HepG2 (cell line): ENCODE data around the gene SIDT1. TPM values are rescaled to one million over a fixed set of nuclear protein-coding genes. Genes with fewer than 3 reads are reported as not detected.
A peak's percentile ranks its signal among the peaks of the same experiment; 100 is the strongest.

Experiments used
- EP300 ChIP-seq, 3 experiments: sonication (generic) in 1 of 3; formaldehyde crosslinking in 1 of 3; IDR thresholded peaks; 2 replicates each; pipeline versions ENCODE4 v1.5.1 to v1.6.1; 2011 to 2020; ENCODE audit warnings: low read depth in 2 of 3, low read length in 2 of 3, borderline replicate concordance in 1 of 3, improper control_type of control experiment in 1 of 3, mild to moderate bottlenecking in 1 of 3, missing genetic modification reagents in 1 of 3, moderate library complexity in 1 of 3
- FOXJ3 ChIP-seq: sonication (generic); formaldehyde crosslinking; IDR thresholded peaks from 2 replicates; pipeline ENCODE4 v1.4.0; 2020; ENCODE audit warnings: missing genetic modification reagents, mild to moderate bottlenecking, borderline replicate concordance
- FOXK2 ChIP-seq: fragments of 450-650 bp; IDR thresholded peaks from 2 replicates; pipeline ENCODE4 v1.6.1; 2016
- KDM2A ChIP-seq: sonication (generic); formaldehyde crosslinking; IDR thresholded peaks from 2 replicates; pipeline ENCODE4 v1.4.0; 2020; ENCODE audit warnings: low read depth, missing genetic modification reagents, borderline replicate concordance
- MED1 ChIP-seq: sonication (generic); formaldehyde crosslinking; IDR thresholded peaks from 2 replicates; pipeline ENCODE4 v1.4.0; 2020; ENCODE audit warnings: missing genetic modification reagents
- MIXL1 ChIP-seq: IDR thresholded peaks from 2 replicates; pipeline ENCODE4 v1.6.1; 2016
- NCOR1 ChIP-seq: fragments of 200-600 bp; sonication (generic); IDR thresholded peaks from 2 replicates; pipeline ENCODE4 v1.7.0; 2017; ENCODE audit warnings: antibody characterized with exemption, low read length, borderline replicate concordance
- PITX1 ChIP-seq: sonication (generic); formaldehyde crosslinking; IDR thresholded peaks from 2 replicates; pipeline ENCODE4 v1.5.1; 2020; ENCODE audit warnings: mild to moderate bottlenecking, missing genetic modification reagents
- ZNF232 ChIP-seq: sonication (generic); formaldehyde crosslinking; IDR thresholded peaks from 2 replicates; pipeline ENCODE4 v1.4.0; 2020; ENCODE audit warnings: missing genetic modification reagents, borderline replicate concordance
- ZNF260 ChIP-seq: sonication (generic); formaldehyde crosslinking; IDR thresholded peaks from 2 replicates; pipeline ENCODE4 v1.4.0; 2020; ENCODE audit warnings: missing genetic modification reagents, low read depth, mild to moderate bottlenecking, borderline replicate concordance
- polyA plus RNA-seq, 8 experiments: library from polyadenylated mRNA; depleted of rRNA in 3 of 8; stranded (reverse) in 7 of 8; unstranded in 1 of 8; fragments of >200 nt; fragmentation: Illumina TruSeq in 4 of 8; extraction: Trizol in 4 of 8; gene quantifications; 2 replicates each; pipeline versions ENCODE4 v1.2.1 to v1.2.3, GENCODE V29; 2011 to 2016; ENCODE audit warnings: low read depth in 4 of 8, missing spikeins in 1 of 8, mixed read lengths in 1 of 8; ENCODE audit not compliant: insufficient read depth in 1 of 8
- total RNA-seq, 5 experiments: library from RNA; depleted of rRNA; stranded (reverse); fragments of >200 nt; fragmentation: Illumina TruSeq; extraction: Trizol; gene quantifications; 2 replicates each; pipeline ENCODE4 v1.2.3, GENCODE V29; 2016; ENCODE audit warnings: low read depth in 1 of 5
- TF ChIP-seq, protein P1 (sequence below): IDR thresholded peaks from 2 replicates; pipeline ENCODE4 v1.6.1; 2012; ENCODE audit warnings: low read length, improper control_type of control experiment
- TF ChIP-seq, protein P2 (sequence below): sonication (generic); formaldehyde crosslinking; IDR thresholded peaks from 2 replicates; pipeline ENCODE4 v1.4.0; 2020; ENCODE audit warnings: mild to moderate bottlenecking, missing genetic modification reagents
- TF ChIP-seq, protein P3 (sequence below): sonication (generic); formaldehyde crosslinking; IDR thresholded peaks from 2 replicates; pipeline ENCODE4 v1.4.0; 2020; ENCODE audit warnings: mild to moderate bottlenecking, low read depth, missing genetic modification reagents
- TF ChIP-seq, protein P4 (sequence below): sonication (generic); formaldehyde crosslinking; IDR thresholded peaks from 2 replicates; pipeline ENCODE4 v1.4.0; 2020; ENCODE audit warnings: missing genetic modification reagents

The SIDT1 gene
- total and polyA plus RNA-seq, 2 of the 13 experiments (the other 11 are each of a cell fraction or from before 2014, with no cell fraction given), result 0.07 TPM

DNA sequence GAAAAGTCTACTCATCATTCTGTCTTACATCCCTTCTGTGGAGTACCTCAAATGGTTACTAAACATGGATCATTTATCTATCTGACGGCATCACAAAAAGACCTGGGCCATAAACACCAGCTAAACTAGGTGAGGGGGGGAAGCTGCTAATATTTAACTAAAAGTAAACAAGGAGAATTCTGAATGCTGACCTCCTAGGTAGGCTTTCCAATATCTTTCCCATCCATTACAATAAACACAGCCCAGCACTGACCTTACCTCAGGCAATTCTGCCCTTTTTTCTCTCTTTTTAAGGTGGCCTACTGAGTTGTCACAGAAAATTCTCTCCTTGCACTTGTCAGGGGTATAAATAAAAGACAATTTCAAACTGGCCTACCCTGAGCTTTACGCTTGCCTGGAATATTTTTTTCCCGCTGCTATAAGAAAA, 131.0 kb downstream of the SIDT1 start (continued):
- TF ChIP-seq, protein P1, sequence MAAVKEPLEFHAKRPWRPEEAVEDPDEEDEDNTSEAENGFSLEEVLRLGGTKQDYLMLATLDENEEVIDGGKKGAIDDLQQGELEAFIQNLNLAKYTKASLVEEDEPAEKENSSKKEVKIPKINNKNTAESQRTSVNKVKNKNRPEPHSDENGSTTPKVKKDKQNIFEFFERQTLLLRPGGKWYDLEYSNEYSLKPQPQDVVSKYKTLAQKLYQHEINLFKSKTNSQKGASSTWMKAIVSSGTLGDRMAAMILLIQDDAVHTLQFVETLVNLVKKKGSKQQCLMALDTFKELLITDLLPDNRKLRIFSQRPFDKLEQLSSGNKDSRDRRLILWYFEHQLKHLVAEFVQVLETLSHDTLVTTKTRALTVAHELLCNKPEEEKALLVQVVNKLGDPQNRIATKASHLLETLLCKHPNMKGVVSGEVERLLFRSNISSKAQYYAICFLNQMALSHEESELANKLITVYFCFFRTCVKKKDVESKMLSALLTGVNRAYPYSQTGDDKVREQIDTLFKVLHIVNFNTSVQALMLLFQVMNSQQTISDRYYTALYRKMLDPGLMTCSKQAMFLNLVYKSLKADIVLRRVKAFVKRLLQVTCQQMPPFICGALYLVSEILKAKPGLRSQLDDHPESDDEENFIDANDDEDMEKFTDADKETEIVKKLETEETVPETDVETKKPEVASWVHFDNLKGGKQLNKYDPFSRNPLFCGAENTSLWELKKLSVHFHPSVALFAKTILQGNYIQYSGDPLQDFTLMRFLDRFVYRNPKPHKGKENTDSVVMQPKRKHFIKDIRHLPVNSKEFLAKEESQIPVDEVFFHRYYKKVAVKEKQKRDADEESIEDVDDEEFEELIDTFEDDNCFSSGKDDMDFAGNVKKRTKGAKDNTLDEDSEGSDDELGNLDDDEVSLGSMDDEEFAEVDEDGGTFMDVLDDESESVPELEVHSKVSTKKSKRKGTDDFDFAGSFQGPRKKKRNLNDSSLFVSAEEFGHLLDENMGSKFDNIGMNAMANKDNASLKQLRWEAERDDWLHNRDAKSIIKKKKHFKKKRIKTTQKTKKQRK, result no peak
- TF ChIP-seq FOXK2 (peak; percentile 90), KDM2A (no peak), ZNF260 (CRISPR knock-in tag) (no peak), ZNF232 (CRISPR knock-in tag) (no peak), EP300 (IDR thresholded peaks at IDR 0.05; ENCODE audit: low read depth in 2 of 2, low read length in 2 of 2) (peak in 1 of 2 experiments; percentile 82; a peak in 2 of 4 replicates), EP300 (CRISPR knock-in tag; IDR thresholded peaks at IDR 0.05; ENCODE audit: borderline replicate concordance) (no peak), PITX1 (CRISPR knock-in tag) (0 out of 2 replicates have a peak, but pooled peaks have one; percentile 58), MIXL1 (CRISPR knock-in tag) (peak; percentile 82), MED1 (CRISPR knock-in tag) (peak; percentile 6; the same call in 1 of the 2 replicates), NCOR1 (peak; percentile 70; the same call in 1 of the 2 replicates), FOXJ3 (CRISPR knock-in tag) (peak; percentile 51; the same call in 1 of the 2 replicates)
- TF ChIP-seq, protein P2, sequence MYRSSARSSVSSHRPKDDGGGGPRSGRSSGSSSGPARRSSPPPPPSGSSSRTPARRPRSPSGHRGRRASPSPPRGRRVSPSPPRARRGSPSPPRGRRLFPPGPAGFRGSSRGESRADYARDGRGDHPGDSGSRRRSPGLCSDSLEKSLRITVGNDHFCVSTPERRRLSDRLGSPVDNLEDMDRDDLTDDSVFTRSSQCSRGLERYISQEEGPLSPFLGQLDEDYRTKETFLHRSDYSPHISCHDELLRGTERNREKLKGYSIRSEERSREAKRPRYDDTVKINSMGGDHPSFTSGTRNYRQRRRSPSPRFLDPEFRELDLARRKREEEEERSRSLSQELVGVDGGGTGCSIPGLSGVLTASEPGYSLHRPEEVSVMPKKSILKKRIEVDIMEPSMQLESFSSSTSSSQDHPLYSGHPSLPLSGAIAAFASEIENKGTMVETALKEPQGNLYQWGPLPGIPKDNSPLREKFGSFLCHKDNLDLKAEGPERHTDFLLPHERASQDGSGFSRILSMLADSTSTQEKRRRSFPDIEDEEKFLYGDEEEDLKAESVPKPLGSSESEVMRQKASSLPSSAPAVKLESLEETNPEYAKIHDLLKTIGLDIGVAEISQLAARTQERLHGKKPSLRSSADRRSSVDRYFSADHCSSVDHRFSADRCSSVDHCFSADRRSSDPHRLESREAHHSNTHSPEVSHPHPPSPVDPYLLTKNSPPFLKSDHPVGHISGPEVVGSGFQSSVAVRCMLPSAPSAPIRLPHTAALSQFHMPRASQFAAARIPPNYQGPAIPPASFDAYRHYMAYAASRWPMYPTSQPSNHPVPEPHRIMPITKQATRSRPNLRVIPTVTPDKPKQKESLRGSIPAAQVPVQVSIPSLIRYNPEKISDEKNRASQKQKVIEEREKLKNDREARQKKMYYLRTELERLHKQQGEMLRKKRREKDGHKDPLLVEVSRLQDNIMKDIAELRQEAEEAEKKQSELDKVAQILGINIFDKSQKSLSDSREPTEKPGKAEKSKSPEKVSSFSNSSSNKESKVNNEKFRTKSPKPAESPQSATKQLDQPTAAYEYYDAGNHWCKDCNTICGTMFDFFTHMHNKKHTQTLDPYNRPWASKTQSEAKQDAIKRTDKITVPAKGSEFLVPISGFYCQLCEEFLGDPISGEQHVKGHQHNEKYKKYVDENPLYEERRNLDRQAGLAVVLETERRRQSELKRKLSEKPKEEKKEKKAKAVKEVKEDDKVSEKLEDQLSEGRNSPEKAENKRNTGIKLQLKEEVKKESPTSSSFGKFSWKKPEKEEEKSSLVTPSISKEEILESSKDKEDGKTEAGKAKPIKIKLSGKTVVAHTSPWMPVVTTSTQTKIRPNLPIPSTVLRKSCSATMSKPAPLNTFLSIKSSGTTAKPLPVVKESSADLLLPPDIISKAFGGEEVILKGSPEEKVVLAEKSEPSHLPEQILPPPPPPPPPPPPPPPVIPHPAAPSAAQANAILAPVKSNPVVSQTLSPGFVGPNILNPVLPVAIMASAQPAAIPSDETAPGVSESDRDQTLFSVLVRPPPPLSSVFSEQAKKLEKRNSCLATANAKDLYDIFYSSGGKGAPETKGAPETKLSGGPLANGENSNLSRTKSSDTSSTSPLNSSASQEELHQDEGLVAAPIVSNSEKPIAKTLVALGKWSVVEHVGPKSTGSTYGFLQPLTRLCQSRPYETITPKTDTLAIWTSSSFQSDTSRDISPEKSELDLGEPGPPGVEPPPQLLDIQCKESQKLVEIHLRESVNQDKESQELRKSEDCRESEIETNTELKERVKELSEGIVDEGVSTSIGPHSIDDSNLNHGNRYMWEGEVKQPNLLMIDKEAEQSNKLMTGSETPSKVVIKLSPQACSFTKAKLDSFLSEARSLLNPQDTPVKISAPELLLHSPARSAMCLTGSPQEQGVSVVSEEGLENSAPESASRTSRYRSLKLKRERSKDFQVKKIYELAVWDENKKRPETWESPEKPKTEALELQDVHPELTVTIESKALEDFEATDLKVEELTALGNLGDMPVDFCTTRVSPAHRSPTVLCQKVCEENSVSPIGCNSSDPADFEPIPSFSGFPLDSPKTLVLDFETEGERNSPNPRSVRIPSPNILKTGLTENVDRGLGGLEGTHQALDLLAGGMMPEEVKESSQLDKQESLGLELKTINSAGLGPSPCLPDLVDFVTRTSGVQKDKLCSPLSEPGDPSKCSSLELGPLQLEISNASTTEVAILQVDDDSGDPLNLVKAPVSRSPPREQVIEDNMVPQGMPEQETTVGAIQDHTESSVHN, result no peak
- TF ChIP-seq, protein P3, sequence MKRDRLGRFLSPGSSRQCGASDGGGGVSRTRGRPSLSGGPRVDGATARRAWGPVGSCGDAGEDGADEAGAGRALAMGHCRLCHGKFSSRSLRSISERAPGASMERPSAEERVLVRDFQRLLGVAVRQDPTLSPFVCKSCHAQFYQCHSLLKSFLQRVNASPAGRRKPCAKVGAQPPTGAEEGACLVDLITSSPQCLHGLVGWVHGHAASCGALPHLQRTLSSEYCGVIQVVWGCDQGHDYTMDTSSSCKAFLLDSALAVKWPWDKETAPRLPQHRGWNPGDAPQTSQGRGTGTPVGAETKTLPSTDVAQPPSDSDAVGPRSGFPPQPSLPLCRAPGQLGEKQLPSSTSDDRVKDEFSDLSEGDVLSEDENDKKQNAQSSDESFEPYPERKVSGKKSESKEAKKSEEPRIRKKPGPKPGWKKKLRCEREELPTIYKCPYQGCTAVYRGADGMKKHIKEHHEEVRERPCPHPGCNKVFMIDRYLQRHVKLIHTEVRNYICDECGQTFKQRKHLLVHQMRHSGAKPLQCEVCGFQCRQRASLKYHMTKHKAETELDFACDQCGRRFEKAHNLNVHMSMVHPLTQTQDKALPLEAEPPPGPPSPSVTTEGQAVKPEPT, result peak; percentile 100
- TF ChIP-seq, protein P4, sequence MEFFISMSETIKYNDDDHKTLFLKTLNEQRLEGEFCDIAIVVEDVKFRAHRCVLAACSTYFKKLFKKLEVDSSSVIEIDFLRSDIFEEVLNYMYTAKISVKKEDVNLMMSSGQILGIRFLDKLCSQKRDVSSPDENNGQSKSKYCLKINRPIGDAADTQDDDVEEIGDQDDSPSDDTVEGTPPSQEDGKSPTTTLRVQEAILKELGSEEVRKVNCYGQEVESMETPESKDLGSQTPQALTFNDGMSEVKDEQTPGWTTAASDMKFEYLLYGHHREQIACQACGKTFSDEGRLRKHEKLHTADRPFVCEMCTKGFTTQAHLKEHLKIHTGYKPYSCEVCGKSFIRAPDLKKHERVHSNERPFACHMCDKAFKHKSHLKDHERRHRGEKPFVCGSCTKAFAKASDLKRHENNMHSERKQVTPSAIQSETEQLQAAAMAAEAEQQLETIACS (CRISPR knock-in tag), result no peak
